ENCODE results near the gene IDH2.
"Not testable (repeated sequence)": the region's sequence is repeated elsewhere in the genome, so short reads cannot be mapped to it uniquely, and the experiment has no call there.

The IDH2 gene

DNA sequence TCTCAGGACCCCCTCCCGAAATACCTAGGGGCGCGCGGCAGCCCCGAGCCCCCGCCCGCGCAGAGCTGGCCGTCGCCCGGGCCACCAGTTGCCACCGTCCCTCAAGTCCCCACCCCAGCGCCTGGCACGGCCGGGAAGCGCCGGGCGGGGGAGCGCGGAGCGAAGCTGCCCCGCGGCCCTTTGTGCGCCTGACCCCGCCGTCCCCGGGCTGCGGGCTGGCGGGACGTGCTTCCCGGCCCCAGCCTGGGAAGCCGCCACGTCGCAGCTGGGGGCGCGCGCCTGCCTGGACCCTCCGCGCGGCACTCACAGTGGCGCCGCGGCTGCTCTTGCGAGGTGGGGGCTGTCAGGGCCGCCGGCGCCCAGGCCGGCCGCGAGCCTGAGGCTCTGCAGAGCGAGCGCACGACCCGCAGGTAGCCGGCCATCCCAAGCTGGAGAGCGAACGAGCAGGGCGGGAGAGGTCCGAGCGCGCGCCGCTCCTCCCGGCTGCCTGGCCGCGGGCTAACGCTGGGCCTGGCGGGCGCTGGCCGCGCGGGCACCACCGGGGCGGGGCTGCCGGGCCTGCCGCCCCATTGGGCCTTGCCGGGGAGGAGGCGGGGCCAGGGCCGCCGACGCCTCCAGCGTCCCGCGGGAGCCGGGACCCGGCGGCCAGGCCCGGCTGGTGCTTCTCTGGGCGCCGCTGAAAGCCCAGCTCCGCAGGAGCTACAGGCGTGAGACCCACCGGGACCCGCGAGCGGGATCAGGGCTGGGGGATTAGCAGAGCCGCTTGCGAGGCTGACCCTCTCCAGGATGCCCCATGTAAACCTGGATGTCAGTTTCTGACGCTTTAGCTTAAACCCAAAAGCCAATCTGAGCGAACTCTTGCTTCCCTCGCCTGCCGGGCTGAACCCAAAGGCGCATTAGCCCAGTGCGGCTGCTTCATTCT lies at the start of gene IDH2:
TSS of gene IDH2 (minus strand) at position 500 of the 922 bp plus-strand sequence. CDS start at position 422, 78 bp downstream.
- peak; percentile 88 for DNase-seq (ENCODE audit: low spot score)

DNA sequence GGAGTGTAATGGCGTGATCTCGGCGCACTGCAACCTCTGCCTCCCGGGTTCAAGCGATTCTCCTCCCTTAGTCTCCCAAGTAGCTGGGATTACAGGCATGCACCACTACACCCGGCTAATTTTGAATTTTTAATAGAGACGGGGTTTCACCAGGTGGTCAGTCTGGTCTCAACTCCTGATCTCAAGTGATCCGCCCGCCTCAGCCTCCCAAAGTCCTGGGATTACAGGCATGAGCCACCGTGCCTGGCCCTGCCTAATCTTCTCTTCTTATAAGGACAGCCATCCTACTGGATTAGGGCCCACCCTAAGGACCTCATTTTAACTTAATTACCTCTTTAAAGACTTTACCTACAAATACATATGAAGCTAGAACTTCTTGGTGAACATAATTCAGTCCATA lies 48.3 kb upstream of the IDH2 start:
- DNase-seq (ENCODE audit: low spot score) = not testable (repeated sequence)

GRCh38 chr15:90149609-90150340 lies 47.5 kb upstream of the IDH2 start:
- DNase-seq (ENCODE audit: low spot score) = no peak

- DNase-seq (ENCODE audit: low spot score) = not testable (repeated sequence)
Observed at GRCh38 chr15:90146198-90146761, 44.0 kb upstream of the IDH2 start.

DNA sequence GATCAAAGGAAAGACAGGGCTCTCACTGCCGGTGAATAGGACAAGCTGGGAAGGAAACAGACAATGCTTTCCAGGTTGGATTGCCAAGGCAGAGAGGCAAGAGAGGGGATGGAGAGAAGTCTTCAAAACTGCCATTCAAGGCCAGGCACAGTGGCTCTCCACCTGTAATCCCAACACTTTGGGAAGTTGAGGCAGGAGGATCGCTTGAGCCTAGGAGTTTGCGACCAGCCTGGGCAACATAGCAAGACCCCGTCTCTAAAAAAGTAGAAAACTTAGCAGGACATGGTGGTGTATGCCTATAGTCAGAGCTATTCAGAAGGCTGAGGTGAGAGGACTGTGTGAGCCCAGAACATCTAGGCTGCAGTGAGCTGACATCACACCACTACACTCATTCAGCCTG lies 43.5 kb upstream of the IDH2 start:
- DNase-seq (ENCODE audit: low spot score) = no peak

DNA sequence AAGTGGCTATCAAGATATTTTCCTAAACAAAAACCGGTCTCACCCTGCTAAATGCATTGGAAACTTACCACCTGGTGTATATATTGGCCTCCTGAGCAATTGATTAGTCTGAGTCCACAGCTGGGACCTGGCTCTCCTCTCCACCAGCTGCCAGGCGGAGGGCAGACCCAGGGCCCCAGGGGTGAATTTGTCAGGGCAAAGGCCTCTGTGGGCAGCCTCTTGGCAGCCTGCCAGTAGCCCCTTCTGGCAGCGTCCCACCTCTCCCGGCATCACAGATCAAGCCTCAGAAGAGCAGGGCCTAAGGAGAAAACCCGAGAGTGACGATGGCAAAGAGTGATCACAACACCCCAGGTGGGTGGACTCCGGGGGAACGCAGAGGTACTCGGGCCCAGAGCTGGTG lies 43.0 kb upstream of the IDH2 start:
- DNase-seq (ENCODE audit: low spot score) = no peak

- peak; percentile 72 for DNase-seq (ENCODE audit: low spot score)
Observed at GRCh38 chr15:90143166-90143655, 40.9 kb upstream of the IDH2 start.

GRCh38 chr15:90142216-90143165 lies 40.2 kb upstream of the IDH2 start:
- no peak for DNase-seq (ENCODE audit: low spot score)

- DNase-seq (ENCODE audit: low spot score) = no peak
Observed at GRCh38 chr15:90141646-90142045, 39.4 kb upstream of the IDH2 start.

- DNase-seq (ENCODE audit: low spot score) = not testable (repeated sequence)
Observed at GRCh38 chr15:90139549-90139948, 37.3 kb upstream of the IDH2 start.

- no peak for DNase-seq (ENCODE audit: low spot score)
Observed at GRCh38 chr15:90138071-90138833, 36.0 kb upstream of the IDH2 start.

DNA sequence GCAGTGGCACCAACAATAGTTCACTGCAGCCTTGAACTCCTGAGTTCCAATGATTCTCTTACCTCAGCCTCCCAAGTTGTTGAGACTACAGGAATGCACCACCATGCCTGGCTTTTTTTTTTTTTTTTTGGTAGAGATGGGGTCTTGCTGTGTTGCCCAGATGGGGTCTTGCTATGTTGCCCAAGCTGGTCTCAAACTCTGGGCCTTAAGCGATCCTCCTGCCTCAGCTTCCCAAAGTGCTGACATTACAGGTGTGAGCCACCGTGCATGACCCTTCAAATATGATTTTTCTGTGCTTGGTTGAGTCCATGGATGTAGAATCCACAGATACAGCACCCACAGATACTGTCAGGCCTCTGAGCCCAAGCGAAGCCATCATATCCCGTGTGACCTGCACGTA lies 30.2 kb upstream of the IDH2 start:
- DNase-seq (ENCODE audit: low spot score) = no peak

GRCh38 chr15:90131848-90132247 lies 29.6 kb upstream of the IDH2 start:
- DNase-seq (ENCODE audit: low spot score) = no peak

DNA sequence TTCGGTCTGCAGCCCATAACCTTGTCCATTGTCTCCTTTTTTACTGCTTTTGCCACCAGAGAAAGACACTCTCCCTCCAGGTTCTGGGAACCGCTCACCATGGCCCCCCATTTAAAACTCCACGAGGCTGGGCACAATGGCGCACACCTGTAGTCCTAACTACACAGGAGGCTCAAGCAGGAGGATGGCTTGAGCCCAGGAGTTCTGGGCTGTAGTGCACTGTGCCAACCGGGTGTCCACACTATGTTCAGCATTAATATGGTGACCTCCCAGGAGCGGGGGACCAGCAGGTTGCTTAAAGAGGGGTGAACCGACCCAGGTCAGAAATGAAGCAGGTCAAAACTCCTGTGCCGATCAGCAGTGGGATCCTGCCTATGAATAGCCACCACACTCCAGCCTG lies 28.0 kb upstream of the IDH2 start:
- no peak for DNase-seq (ENCODE audit: low spot score)

DNA sequence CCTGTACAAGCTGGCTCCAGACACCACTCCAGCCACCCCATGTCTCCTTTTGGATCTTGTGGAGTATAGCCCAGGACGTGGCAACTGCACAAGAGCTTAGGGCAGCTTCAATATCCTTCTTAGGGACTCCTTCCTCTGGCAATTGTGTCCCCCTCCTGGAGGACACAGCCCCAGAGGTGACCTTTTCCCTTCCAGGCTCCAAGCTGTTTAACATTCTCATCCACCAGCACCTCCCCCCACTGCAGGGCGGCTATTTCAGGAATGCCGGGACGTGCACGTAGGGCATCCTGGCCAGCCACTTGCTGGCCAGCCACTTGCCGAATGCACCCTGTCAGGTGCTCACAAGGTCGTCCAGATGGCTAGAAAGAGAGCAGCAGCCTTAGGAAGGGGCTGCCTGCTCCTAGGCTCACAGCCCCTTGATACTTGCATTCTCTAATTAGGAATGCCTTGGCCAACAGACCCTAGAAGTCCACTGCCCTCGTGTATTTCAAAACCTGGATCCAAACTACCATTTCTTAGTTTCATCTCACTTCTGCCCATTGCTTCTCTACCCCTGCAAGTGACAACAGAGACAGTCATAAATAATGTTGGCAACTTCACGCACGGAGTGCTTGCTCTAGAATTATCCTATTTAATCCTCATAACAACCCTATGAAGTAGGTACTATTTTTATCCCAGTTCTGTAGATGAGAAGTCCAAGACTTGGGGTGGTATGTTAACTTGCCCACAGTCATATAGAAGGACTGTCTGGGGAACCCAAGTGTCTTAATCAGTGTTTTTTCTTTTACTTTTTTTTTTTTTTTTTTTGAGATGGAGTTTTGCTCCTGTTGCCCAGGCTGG lies 24.5 kb upstream of the IDH2 start:
- no peak for DNase-seq (ENCODE audit: low spot score)

DNA sequence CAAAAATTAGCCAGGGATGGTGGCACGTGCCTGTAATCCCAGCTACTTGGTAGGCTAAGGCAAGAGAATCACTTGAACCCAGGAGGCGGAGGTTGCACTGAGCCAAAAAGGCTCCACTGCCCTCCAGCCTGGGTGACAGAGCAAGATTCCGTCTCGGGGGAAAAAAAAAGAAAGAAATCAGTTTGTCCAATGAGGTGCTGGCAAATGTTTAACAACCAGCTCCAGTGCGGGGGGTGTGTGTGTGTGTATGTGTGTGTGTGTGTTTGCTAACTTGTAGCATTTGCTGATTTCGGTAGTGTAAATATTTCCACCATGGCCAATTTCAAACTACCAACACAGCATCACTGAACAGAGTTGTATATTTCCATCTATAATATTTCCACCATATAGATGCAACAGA lies 23.8 kb upstream of the IDH2 start:
- no peak for DNase-seq (ENCODE audit: low spot score)

DNA sequence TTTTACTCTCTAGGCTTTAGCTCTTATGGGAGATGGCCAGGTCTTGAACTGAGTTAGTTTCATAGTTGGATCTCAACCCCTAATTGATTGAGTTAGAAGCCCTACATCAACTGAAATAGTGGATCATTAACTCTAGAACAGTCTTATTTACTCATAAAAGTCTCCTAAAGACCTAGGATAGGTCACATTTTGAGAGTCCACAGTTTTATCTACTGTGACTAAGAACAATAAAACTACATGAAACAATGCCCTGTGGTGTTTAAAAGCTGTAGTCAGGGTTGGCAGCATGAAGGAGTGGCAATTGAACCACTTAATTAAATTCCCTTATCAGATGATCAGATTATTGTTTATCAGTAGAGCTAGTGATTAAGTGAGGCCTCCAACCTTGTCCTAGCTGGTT lies 22.2 kb upstream of the IDH2 start:
- DNase-seq (ENCODE audit: low spot score) = no peak

- no peak for DNase-seq (ENCODE audit: low spot score)
Observed at GRCh38 chr15:90121086-90121485, 18.8 kb upstream of the IDH2 start.

DNA sequence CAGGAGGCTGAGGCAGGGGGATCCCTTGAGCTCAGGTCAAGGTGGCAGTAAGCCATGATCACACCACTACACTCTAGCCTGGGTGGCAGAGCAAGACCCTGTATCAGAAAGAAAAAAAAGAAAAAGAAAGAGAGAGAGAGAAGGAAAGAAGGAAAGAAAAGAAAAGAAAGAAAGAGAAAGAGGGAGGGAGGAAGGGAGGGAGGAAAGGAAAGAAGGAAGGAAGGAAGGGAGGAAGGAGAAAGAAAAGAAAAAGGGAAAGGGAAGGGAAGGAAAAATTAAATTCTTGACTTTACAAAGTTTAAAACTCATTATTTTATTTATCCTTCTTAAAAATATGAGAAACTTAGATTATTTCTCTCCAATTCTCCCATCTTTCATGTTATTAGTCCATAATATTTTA lies 17.1 kb upstream of the IDH2 start:
- no peak for DNase-seq (ENCODE audit: low spot score)

DNA sequence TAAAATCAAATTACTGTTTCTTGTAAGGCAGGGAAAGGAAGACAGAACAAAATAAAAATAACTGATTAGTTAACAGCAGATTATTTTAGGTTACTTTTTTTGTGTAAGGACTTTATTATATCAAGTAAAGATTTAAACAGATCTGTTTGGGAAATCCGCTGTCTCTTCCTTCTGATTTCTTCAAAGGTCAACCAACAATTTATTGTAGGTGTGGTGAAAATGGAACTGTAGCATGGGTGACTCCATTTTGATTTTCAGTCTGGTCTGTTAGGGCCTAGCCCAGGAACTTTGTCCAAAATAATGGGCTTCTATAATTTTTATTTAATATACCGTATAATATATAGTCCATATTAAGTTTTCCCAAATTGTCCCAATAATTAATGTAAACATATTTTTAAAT lies 13.5 kb upstream of the IDH2 start:
- no peak for DNase-seq (ENCODE audit: low spot score)
